ENCODE measurements around the gene GOLIM4. TPM values are rescaled to one million over a fixed set of nuclear protein-coding genes. Genes with fewer than 3 reads are reported as not detected.
A peak's percentile ranks its signal among the peaks of the same experiment; 100 is the strongest.

The GOLIM4 gene
- polyA plus RNA-seq, 1 experiment = 35.1 TPM

DNA sequence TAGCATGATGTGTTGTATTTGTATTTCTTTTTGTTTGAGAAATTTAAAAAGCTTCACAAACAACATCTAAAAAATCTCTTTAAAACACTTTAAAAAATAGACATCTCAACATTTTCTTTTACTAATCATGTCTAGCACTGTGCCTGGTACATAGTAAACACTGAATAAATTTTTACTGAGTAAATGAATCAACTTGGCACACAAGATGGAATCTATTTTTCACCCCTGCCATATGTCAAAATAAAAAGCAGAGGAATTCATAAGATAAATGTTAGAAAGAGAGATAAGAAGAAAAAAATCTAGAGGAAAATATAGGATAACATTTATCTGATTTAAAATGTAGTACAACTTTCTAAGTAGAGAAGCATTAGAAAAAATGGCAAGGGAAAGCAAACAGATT is 8.6 kb upstream of the GOLIM4 start:
- Histone ChIP-seq H3K27me3 (ENCODE audit: control insufficient read depth, insufficient read depth, low read length) (no peaks in the 10 kb centered on the region), H3K4me3 (ENCODE audit: low read depth, low read length) (no peak overlapping the region), H3K36me3 (ENCODE audit: control insufficient read depth, insufficient read depth, low read length) (no peaks in the 10 kb centered on the region)
- ChIA-PET POLR2A (no interaction called here), CTCF (no interaction called here)
- no peak for DNase-seq (ENCODE audit: low read depth)
- TF ChIP-seq, protein P1, sequence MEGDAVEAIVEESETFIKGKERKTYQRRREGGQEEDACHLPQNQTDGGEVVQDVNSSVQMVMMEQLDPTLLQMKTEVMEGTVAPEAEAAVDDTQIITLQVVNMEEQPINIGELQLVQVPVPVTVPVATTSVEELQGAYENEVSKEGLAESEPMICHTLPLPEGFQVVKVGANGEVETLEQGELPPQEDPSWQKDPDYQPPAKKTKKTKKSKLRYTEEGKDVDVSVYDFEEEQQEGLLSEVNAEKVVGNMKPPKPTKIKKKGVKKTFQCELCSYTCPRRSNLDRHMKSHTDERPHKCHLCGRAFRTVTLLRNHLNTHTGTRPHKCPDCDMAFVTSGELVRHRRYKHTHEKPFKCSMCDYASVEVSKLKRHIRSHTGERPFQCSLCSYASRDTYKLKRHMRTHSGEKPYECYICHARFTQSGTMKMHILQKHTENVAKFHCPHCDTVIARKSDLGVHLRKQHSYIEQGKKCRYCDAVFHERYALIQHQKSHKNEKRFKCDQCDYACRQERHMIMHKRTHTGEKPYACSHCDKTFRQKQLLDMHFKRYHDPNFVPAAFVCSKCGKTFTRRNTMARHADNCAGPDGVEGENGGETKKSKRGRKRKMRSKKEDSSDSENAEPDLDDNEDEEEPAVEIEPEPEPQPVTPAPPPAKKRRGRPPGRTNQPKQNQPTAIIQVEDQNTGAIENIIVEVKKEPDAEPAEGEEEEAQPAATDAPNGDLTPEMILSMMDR (IDR thresholded peaks at IDR 0.05; ENCODE audit: insufficient read depth, low read depth, low read length) = no peak

DNA sequence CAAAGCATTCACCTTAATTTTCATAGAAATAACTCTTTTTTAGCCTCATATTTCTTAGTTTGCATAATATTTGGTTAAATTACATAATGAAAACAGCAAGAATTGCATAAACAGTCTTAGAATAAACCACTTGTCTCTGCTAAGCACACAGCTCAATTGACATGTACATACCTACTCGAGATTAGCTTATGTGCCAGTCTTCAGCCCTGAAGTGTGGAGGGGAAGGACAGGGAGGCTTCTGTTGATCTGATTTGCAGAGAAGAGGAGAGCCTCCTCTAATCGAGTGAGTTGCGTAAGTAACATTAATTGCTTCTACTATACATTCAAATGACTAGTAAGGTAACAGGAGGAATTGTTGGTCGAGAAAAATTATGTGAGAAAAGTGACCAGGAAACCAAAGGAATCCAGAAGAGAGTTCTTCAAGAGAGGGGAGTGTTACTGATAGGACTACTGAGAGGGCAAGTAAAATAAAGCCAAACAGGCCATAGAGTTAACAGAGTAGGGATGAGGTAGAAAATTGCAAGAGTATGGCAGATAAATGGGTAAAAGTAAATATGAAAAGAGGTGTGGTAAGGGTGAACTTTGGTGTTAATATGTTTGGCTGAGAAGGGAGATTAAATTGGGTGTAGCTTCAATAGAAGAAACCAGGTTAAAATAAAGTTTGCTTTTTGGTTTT is 7.1 kb upstream of the GOLIM4 start:
- Histone ChIP-seq H3K36me3 (ENCODE audit: control insufficient read depth, insufficient read depth, low read length) (no peaks in the 10 kb centered on the region), H3K27me3 (ENCODE audit: control insufficient read depth, insufficient read depth, low read length) (no peaks in the 10 kb centered on the region), H3K4me3 (ENCODE audit: low read depth, low read length) (no peak overlapping the region)
- ChIA-PET POLR2A (no interaction called here), CTCF (no interaction called here)
- TF ChIP-seq, protein P1 (IDR thresholded peaks at IDR 0.05; ENCODE audit: insufficient read depth, low read depth, low read length) = no peak
- no peak for DNase-seq (ENCODE audit: low read depth)

DNA sequence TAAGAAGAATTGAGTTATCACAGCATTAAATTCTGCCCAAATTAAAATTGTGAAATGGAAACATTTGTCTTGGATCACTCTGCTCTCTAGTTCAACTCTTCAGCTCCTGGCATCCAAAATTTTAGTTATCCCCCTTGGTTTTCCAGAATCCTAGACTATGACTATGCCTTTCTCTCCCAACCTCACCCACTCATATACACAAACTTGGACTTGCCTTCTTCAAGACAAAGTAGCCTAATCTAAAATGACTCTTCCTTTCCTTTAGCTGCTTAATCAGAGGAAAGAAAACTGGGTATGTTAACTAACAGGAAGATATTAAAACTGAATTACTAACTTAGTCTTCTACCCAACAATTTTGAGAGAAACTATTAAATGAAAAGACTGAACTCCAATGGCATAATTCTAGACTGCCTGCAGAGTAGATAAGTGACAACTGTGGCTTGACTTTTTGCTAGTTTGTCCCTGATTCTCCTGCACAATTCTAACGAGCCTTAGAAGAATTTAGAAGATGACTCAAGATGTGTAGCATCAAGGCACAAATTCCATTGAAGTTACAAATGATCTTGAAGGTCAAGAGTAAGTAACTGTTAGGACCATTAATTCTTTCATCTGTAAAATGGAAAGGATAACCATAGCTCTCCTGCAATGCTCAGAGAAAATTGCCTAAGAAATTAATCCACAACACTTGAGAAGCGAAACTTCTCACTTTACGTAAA is 5.2 kb upstream of the GOLIM4 start:
- POLR2A ChIA-PET = no interaction called here

DNA sequence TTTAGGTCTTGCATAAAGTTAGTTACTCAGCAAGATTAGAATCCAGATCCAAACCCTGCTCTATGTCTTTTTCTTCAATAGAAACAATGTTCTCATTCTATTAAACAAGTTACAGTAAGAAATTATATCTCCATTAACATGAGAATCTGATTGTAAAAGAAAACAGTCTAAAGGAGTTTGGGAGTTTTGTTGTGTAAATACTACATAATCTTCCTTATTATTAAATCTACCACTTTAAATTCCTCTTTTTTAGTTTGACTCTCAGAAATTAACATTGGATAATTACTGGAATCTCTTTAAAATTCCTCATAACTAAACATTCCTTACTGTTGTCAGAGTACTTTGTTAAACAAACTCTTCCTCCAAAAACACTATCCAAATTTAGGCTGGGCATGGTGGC is 1.7 kb upstream of the GOLIM4 start:
- no peak for DNase-seq (ENCODE audit: low read depth)
- TF ChIP-seq, protein P1 (IDR thresholded peaks at IDR 0.05; ENCODE audit: insufficient read depth, low read depth, low read length) = no peak
- H3K27me3 ChIP-seq (ENCODE audit: control insufficient read depth, insufficient read depth, low read length) = no peaks in the 10 kb centered on the region
- POLR2A ChIA-PET = no interaction called here
- no peak overlapping the region for H3K4me3 ChIP-seq (ENCODE audit: low read depth, low read length)
- CTCF ChIA-PET = no interaction called here
- no peaks in the 10 kb centered on the region for H3K36me3 ChIP-seq (ENCODE audit: control insufficient read depth, insufficient read depth, low read length)

More for the DNA sequence above, 5.2 kb upstream of the GOLIM4 start:
- CTCF ChIA-PET = interaction anchor here (1.0 to 3.9 kb wide), 8 partner anchors 10 to 64 kb away, joined by 3 to 16 read pairs (median 3); no protein-coding TSS in a partner anchor
- no peaks in the 10 kb centered on the region for H3K27me3 ChIP-seq (ENCODE audit: control insufficient read depth, insufficient read depth, low read length)
- DNase-seq (ENCODE audit: low read depth) = no peak
- H3K36me3 ChIP-seq (ENCODE audit: control insufficient read depth, insufficient read depth, low read length) = no peaks in the 10 kb centered on the region
- TF ChIP-seq, protein P1 (IDR thresholded peaks at IDR 0.05; ENCODE audit: insufficient read depth, low read depth, low read length) = no peak
- no peak overlapping the region for H3K4me3 ChIP-seq (ENCODE audit: low read depth, low read length)

DNA sequence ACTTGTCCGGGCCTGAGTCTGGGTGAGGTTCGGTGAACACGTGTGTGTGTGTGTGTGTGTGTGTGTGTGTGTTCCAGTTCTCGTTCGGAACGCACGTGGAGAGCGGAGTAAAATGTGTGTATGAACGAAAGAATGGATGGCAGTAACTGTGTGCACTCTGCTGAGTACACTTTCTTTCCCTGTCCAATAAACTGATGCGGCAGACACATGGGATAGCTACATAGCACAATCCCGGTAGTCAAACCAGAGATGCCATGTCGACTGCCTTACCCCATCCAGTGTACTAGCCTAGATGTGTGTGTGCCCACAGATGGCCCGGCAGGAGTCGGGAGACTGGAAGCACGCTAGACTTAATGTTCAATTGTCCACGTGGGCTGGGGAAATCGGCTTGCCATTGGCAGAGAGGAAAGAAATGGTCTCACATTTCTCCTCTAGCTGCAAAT is 507 bp upstream of the GOLIM4 start:
- Histone ChIP-seq H3K27me3 (ENCODE audit: control insufficient read depth, insufficient read depth, low read length) (no peaks in the 10 kb centered on the region), H3K36me3 (ENCODE audit: control insufficient read depth, insufficient read depth, low read length) (no peaks in the 10 kb centered on the region), H3K4me3 (ENCODE audit: low read depth, low read length) (peak overlapping the region; percentile 89)
- ChIA-PET CTCF (interaction anchor here (0.6 to 3.4 kb wide), 3 partner anchors 46 to 70 kb away, joined by 4 to 20 read pairs (median 4); no protein-coding TSS in a partner anchor), POLR2A (interaction anchor here (0.5 kb wide), 1 partner anchor 1050 kb away, joined by 6 read pairs; no protein-coding TSS in a partner anchor)
- TF ChIP-seq, protein P1 (IDR thresholded peaks at IDR 0.05; ENCODE audit: insufficient read depth, low read depth, low read length) = no peak
- DNase-seq (ENCODE audit: low read depth) = peak; percentile 47

Data from BJ (cell line).